Measurements from ENCODE around the gene NSUN7.
A peak's percentile ranks its signal among the peaks of the same experiment; 100 is the strongest.

NSUN7 gene

DNA sequence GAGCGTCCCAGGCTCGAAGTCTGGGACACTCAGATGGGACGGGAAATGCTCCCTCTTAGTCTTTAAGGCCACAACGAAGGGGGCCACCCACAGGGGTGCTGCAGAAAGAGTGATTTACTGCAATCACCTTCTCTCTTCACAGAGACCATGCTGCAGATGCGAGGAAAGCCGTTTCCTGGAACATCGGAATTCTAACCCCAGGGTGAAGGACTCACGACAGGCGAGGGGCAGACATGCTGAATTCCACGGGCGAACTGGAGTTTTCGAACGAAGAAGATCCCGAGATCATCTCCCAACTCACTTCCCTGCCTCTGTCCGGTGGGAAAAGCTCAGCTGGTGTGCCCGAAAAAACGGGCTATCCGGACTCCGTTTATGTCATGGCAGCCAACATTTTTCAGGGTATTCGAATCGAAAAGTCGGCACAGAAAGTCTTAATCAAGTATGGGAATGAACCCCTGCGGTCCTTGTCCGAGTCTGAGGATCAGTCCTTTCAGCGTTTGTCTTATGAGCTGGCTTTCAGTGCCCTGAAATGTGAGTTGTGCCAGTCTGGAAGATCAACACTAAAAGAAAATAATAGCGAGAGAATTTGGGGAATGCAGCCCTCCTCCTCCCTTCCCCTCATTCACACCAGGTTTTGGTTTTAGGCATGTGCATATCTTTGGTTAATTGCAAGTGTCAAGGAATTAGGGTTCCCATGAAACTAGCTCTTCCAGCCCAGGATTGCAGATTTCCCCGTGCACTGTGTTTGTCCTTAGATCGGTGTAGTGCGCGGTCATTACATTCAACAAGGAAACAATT is 905 bp downstream of the NSUN7 start:
- no peak for TF ChIP-seq ZNF274 (IDR thresholded peaks at IDR 0.05; ENCODE audit: low read depth, low read length)
- H3K4me3 ChIP-seq (ENCODE audit: low read length): peak overlapping the region; percentile 45; the same call in 1 of the 2 replicates

GRCh38 chr4:40755616-40756015 is 5.9 kb downstream of the NSUN7 start:
- TF ChIP-seq ZNF274 (IDR thresholded peaks at IDR 0.05; ENCODE audit: low read depth, low read length): no peak
- no peak overlapping the region for H3K4me3 ChIP-seq (ENCODE audit: low read length)

GRCh38 chr4:40763228-40763716 is 13.5 kb downstream of the NSUN7 start:
- H3K4me3 ChIP-seq (ENCODE audit: low read length): no peak overlapping the region
- no peak for TF ChIP-seq ZNF274 (IDR thresholded peaks at IDR 0.05; ENCODE audit: low read depth, low read length)

DNA sequence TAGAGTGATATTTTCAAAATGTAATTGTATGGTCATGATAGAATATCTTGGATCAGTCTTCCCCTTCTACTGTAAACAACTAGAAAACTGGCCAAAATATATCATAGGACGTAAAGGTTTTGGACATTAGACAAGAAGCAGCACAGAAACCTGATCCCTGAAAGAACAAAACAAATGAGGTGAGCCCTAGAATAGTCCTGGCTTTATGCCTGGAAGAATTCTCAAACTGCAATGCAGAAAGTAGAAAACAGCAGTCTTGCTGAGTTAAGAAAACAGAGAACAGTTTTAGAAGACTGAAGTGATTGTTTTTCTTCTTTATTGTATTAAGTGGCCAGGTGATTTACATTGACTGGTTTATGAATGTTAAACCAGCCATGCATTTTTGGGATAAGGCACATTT is 19.5 kb downstream of the NSUN7 start:
- no peak for TF ChIP-seq ZNF274 (IDR thresholded peaks at IDR 0.05; ENCODE audit: low read depth, low read length)
- no peak overlapping the region for H3K4me3 ChIP-seq (ENCODE audit: low read length)

- H3K4me3 ChIP-seq (ENCODE audit: low read length): no peak overlapping the region
- no peak for TF ChIP-seq ZNF274 (IDR thresholded peaks at IDR 0.05; ENCODE audit: low read depth, low read length)
Observed at GRCh38 chr4:40778090-40778489, 28.3 kb downstream of the NSUN7 start.

DNA sequence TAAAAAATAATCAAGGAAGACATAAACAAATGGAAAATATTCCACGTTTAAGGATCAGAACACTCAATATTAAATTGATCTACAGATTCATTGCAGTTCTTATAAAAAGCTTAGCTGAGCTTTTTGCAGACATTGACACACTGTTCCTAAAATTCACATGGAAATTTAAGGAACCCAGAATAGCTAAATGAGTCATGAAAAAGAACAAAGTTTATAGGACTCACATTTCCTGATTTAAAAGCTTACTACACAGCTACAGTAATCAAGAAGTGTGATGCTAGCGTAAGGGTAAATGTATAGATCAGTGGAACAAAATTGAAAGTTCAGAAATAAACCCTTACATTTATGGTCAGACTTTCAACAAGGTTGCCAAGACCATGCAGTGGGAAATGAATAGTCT is 33.1 kb downstream of the NSUN7 start:
- no peak overlapping the region for H3K4me3 ChIP-seq (ENCODE audit: low read length)
- TF ChIP-seq ZNF274 (IDR thresholded peaks at IDR 0.05; ENCODE audit: low read depth, low read length): no peak

- TF ChIP-seq ZNF274 (IDR thresholded peaks at IDR 0.05; ENCODE audit: low read depth, low read length): no peak
Observed at GRCh38 chr4:40785727-40786126, 36.0 kb downstream of the NSUN7 start.

DNA sequence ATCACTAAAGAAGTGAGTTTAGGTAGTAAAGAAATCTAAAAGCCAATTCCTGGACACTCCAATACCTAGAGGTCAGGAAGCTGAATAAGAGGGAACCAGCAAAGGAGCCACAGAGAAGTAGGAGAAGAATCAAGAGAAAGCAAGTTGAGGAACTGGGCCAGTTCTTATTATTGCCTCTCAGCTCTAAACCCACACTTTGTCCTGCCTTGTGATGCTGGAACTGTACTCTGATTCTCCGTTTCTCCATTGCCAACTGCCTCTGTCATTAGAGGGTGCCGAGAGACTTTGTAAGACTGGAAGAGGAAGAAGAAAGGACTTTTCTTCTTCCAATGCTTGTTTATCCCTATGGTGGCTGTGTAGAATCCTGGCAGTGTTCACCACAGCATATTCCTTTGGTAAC is 38.6 kb downstream of the NSUN7 start:
- TF ChIP-seq ZNF274 (IDR thresholded peaks at IDR 0.05; ENCODE audit: low read depth, low read length): no peak
- no peak overlapping the region for H3K4me3 ChIP-seq (ENCODE audit: low read length)

More at GRCh38 chr4:40785727-40786126, 36.0 kb downstream of the NSUN7 start:
- H3K4me3 ChIP-seq (ENCODE audit: low read length): no peak overlapping the region

DNA sequence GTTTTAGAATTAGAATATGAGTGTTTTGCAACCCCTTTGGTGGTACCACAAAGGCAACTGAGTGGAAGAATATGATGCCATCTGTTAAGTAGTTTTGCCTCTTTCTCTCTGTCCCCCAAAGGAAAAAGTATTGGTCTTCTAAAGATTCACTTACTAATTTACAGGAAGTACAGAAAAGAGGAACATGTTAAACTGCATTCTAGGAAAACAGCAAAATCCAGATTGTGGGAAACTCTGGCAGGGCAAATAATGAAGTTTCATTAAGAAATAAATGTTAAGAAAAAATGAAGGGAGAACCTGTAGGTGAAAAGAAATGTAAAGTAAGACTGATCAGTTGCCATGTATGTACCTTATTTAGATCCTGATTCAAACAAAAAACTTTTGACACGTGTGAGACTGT is 39.3 kb downstream of the NSUN7 start:
- no peak for TF ChIP-seq ZNF274 (IDR thresholded peaks at IDR 0.05; ENCODE audit: low read depth, low read length)
- H3K4me3 ChIP-seq (ENCODE audit: low read length): no peak overlapping the region

DNA sequence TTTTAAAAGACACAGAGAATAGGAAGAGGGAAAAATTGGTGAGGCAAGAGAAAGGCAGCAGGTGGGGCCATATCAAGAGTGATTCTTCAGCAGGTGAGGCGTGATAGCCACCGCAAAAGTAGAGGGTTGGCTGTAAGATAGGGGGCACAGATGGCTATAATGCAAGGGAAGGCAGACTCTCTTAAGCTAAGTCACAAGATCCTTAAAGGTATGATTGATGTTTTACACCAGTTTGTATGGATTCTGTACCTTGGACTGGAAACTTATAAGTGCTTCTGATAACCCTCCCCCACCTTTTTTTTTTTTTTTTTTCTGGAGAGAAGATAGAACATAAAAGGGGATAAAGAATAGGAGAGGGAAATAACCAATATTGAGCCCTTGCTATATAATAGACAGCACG is 40.0 kb downstream of the NSUN7 start:
- no peak for TF ChIP-seq ZNF274 (IDR thresholded peaks at IDR 0.05; ENCODE audit: low read depth, low read length)

GRCh38 chr4:40800064-40800463 is 50.3 kb downstream of the NSUN7 start:
- TF ChIP-seq ZNF274 (IDR thresholded peaks at IDR 0.05; ENCODE audit: low read depth, low read length): no peak
- no peak overlapping the region for H3K4me3 ChIP-seq (ENCODE audit: low read length)

More for the DNA sequence above, 40.0 kb downstream of the NSUN7 start:
- H3K4me3 ChIP-seq (ENCODE audit: low read length): no peak overlapping the region

DNA sequence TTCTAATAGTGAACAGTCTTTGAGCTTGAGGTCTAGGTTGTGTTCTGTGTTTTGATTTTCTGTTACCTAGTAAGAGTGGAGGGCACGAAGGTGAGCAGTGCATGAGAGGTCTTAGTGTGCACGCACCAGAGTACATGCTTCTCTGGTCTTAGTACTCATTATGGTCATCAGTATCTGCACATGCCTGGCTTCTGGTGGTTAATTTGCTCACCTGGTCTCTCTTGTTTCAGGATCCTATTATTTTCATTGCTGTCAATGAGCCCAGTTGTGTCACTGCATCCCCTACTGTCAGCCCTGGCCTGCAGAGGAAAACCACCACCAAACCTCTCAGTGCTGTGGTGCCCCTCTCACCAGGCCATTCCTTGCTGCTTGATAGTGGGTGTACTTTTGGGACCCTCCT is 54.8 kb downstream of the NSUN7 start:
- H3K4me3 ChIP-seq (ENCODE audit: low read length): no peak overlapping the region
- no peak for TF ChIP-seq ZNF274 (IDR thresholded peaks at IDR 0.05; ENCODE audit: low read depth, low read length)

DNA sequence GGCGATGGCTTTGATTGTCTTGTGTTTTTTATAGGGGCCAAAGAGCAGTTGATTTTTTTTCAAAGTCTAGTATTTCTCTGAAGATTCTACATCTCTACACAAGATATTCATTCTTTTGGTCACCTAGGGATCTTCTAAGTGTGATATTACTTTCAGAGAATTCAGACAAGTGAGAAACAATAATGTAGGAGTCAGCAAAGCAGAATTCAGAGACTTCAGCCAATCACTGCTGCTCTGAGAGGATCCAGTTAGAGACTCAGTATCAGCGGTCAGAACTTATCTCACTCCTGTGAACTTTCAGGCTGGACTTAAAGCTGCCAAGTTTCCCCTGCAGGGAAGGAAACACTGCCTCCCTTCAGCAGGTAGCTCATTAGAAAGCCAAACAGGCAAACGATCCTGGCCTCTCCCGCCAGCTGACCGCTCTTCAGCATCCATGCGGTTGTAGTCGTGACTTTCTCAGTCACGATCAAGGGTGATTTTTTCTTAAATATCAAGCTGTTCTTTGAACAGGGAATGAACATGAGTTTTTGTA is 59.2 kb downstream of the NSUN7 start:
- no peak for TF ChIP-seq ZNF274 (IDR thresholded peaks at IDR 0.05; ENCODE audit: low read depth, low read length)
- no peak overlapping the region for H3K4me3 ChIP-seq (ENCODE audit: low read length)

DNA sequence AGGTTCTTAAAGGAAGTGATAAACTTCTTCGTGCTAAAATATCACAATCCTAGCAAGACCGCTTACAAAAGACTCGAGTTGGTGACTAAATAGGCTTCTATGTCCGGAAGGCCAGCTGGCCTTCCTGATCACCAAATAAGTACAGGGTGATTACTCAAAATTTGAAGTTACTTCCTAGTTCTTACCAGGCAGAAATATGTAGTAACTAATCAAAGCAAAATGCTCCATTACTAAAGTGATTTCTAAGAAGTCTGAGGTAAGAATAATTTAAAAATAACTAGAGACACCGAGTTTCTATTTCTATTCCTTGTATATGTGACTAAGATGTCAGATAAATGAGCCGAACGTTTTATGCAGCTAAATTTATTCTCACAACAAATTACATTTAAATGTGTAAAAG is 62.2 kb downstream of the NSUN7 start:
- no peak overlapping the region for H3K4me3 ChIP-seq (ENCODE audit: low read length)
- no peak for TF ChIP-seq ZNF274 (IDR thresholded peaks at IDR 0.05; ENCODE audit: low read depth, low read length)

GRCh38 chr4:40812386-40812785 is 62.6 kb downstream of the NSUN7 start:
- TF ChIP-seq ZNF274 (IDR thresholded peaks at IDR 0.05; ENCODE audit: low read depth, low read length): no peak
- no peak overlapping the region for H3K4me3 ChIP-seq (ENCODE audit: low read length)
